Activated effector memory CD4-positive, alpha-beta T cell treated with anti-CD3 and anti-CD28 coated beads, Interleukin-2, amount 50 U/mL, for 16 hours (primary cell): ENCODE measurements around the gene CHD1.

ENCODE experiments used
- DNase-seq: peaks from one replicate; pipeline ENCODE4 v3.0.0-alpha.2; 2020

Gene CHD1

GRCh38 chr5:98891591-98891990, 37.2 kb downstream of the CHD1 start:
- DNase-seq, result no peak

GRCh38 chr5:98880598-98880997, 48.2 kb downstream of the CHD1 start:
- DNase-seq, result no peak

- DNase-seq, result no peak
Measured at GRCh38 chr5:98880151-98880550, 48.7 kb downstream of the CHD1 start.

- DNase-seq, result no peak
Measured at GRCh38 chr5:98877600-98877999, 51.2 kb downstream of the CHD1 start.

DNA sequence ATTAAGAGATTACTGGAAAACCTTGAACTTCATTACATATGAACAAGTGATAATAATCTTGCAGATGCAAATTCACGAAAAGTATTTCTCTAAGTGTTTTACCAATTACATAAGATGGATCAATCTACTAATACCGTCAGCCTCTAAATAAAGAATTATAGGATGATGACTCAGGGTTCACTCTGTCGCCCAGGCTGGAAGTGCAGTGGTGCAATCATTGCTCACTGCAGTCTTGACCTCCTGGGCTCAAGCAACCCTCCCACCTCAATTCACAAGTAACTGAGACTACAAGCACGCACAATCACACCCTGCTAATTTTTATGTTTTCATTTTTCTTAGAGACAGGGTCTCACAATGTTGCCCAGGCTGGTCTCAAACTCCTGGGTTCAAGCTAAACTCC, 56.1 kb downstream of the CHD1 start:
- no peak for DNase-seq

GRCh38 chr5:98865690-98866089, 63.1 kb downstream of the CHD1 start:
- no peak for DNase-seq

- DNase-seq, result no peak
Measured at GRCh38 chr5:98847054-98847453, 81.8 kb downstream of the CHD1 start.

DNA sequence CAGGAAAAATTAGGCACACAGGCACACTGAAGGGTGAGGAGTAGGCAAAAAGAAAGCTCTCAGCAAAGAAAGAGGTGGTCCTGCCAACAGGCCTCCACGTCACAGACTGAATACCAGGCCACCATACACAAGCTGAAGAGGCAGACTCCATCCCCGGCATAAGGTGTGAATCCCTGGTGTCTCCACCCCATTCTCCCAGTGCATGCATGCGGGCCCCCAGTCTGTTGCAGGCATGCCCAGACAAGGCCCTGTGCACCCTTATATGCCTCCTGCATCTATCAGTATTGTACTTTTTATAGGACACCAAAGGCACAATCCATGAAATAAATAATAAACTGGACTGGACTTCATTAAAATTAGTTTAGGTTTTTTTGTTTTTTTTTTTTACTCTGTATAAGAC, 82.3 kb downstream of the CHD1 start:
- DNase-seq, result no peak

DNA sequence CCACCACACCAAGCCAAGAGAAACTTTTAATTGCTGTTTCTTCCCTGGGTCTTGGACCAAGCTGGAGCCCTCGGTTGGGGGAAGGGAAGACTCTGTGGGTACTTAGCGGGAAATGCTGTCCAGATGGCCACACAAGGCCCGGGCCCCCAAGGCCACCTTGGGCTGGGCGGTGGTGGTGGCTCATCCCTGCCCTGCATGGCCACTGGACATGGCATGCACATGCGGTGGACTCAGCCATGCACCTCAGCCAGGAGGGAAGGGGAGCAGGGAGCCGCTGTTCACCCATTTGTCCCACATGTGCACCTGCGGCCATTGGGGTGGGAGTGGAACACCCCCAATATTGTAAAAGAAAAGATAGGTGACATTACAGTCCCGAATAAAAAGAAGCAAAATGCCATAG, 82.9 kb downstream of the CHD1 start:
- no peak for DNase-seq

DNA sequence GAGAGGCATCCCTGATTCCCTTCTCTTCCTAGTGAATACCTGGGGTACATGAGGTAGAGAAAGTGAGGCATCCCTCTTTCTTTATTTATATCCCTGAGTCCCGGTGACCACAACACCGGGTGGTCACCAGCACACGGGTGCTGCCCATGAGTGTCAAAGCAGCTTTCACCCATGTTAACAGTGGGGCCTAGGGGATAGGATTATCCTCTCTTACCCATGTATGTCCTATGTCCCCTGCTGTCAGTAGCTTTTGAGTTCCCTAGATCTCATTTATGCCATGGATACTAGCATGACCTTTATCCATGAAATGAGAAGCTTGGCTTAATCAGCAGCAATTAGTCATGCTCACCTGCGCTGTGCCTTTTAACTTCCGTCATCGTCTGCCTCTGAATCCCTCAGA, 83.9 kb downstream of the CHD1 start:
- DNase-seq, result no peak

GRCh38 chr5:98843481-98843880, 85.3 kb downstream of the CHD1 start:
- DNase-seq, result no peak

GRCh38 chr5:98840946-98841345, 87.9 kb downstream of the CHD1 start:
- DNase-seq, result no peak

GRCh38 chr5:98839469-98840383, 89.1 kb downstream of the CHD1 start:
- no peak for DNase-seq

- no peak for DNase-seq
Measured at GRCh38 chr5:98836175-98836574, 92.6 kb downstream of the CHD1 start.

DNA sequence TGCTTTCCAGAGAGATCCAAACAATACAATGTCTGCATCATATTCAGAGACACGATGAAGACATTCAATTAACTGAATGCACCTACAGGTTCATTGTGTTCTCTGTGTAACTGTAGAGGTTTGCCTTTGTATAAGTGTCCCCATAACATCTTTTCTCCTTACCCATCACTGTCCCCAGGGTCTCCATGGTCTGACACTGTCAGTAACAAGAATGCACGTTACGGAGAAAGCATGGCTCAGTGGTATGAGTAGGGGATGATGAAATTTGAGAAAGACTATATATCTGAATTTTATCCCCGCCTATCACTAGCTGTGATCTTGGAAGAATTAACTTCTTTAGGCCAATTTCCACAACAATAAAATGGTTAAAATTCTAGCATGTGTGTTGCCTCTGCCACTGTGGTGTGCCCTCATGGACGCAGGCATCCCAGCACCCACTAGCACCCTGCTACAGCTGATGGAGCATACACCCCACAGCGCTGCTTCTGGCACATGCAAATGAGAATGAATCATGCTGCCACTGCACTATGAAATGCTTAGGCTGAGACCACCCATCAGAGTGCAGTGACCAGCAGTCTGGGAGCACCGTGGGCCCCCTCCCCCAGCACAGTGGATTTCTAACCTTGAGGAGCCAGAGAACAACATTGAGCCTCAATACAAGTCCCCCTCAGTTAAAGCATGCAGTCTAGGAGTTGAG, 101.1 kb downstream of the CHD1 start:
- DNase-seq, result no peak

- DNase-seq, result no peak
Measured at GRCh38 chr5:98827161-98827560, 101.6 kb downstream of the CHD1 start.

DNA sequence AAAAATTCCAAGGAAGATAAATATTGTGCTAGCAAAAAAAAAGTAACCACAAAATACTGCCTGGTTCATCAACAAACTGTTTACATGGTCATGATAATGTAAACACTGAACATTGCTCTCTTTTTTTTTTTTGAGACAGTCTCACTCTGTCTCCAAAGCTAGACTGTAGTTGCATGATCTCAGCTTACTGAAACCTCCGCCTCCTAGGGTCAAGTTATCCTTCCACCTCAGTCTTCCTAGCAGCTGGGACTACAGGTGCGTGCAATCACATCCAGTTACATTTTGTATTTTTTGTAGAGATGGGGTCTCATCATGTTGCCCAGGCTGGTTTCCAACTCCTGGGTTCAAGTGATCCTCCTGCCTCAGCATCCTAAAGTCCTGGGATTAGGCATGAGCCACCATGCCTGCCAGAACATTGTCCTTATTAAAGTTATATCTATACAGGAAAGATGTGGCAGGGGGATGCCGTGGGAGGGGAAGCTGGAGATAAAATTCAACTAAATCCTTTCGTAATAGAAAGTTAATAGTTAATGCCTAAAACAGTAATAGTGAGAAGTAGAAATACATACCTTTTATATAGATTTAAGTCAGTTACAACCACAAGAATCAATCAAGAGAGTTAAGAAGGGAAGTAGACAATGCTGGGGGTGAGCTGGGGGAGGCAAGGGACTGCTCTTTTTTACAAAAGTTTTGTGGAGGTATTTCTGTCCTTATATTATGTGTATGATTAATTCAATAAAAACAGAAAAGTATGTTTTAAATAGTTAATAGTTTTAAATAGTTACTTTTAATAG, 103.0 kb downstream of the CHD1 start:
- no peak for DNase-seq

DNA sequence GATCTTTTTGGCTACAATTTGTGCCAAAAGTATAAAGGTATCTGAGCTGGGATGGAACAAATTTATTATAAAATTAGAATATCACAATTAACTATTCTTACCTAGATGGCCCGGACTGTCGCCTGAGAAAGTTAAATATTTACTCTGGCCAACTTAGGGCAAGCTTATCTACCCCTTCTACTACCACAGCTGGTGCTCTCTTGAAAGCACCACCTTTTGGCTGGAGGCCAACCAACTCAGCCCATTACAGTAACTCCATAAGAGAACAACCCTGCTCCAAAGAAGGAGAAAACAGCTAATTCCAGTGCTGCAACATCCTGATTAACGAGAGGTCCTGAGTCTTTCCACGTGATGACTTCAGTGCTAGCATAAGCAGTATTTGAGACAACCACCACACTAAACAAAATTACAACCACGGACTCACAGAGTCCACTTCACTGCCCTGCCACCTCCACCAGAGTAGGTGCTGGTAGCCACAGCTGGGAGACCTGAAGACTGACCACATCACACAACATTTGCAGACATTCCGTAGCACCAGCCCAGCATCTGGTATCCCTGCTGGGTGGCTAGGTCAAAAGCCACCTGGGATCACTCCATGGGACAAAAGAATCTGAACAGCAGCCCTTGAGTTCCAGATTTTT, 112.1 kb downstream of the CHD1 start:
- DNase-seq, result no peak

- no peak for DNase-seq
Measured at GRCh38 chr5:98813755-98814154, 115.1 kb downstream of the CHD1 start.

DNA sequence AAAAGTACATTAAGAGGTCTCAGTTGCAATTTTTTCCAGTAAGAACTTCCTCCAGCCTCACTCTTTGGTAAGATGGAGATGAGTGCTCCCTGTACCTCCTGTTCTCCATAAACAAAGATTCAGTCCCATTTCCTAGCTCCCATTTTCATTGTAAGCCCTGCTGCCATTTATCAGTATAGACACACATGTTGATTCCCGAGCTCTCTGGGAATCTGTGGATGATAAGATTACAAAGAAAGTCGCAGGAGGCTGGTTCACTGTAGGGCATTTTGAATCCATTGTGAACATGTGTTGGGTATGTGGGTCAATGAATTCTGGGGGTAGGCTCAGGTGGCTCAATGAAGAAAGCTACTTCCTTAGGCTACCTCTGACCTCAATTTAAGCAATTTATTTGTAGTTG, 118.6 kb downstream of the CHD1 start:
- DNase-seq, result no peak

DNA sequence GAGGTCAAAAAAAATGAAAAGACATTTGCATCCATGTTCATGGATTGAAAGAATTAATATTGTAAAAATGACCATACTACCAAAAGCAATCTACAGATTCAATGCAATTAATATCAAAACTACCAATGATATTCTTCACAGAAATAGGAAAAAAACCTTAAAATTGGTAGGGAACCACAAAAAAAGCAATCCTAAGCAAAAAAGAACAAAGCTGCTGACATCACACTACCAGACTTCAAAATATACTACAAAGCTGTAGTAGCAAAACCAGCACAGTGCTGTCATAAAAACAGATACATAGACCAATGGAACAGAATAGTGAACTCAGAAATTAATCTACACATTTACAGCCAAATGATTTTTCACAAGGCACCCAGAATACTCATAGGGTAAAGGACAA, 121.0 kb downstream of the CHD1 start:
- DNase-seq, result no peak

- DNase-seq, result no peak
Measured at GRCh38 chr5:98805070-98805469, 123.7 kb downstream of the CHD1 start.

DNA sequence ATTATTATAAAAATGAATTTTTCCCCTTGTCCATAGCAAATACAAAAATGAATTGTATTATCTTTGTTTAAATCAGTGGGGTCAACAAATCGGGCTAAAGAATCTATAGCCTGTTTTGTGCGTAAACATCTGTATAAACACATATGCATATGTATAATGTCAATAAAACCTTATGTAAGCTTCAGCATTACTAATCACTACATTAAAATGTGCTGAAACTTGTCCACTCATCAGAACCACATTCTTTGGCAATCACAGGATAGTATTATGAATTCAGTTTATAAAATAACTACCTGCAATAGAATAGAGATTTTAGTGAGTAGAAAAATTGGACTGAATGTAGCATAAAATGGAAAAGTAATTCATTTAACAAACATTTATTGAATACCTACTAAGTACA, 124.7 kb downstream of the CHD1 start:
- no peak for DNase-seq
